Stimulated activated naive CD4-positive, alpha-beta T cell (primary cell): Measurements from ENCODE around the gene ZNF90.
"Not testable (repeated sequence)": the region's sequence is repeated elsewhere in the genome, so short reads cannot be mapped to it uniquely, and the experiment has no call there.

Experiments used
- DNase-seq, 6 experiments: peaks; one replicate each; lab custom pipeline; 2025; lab: John Stamatoyannopoulos, UW

ZNF90 gene

DNA sequence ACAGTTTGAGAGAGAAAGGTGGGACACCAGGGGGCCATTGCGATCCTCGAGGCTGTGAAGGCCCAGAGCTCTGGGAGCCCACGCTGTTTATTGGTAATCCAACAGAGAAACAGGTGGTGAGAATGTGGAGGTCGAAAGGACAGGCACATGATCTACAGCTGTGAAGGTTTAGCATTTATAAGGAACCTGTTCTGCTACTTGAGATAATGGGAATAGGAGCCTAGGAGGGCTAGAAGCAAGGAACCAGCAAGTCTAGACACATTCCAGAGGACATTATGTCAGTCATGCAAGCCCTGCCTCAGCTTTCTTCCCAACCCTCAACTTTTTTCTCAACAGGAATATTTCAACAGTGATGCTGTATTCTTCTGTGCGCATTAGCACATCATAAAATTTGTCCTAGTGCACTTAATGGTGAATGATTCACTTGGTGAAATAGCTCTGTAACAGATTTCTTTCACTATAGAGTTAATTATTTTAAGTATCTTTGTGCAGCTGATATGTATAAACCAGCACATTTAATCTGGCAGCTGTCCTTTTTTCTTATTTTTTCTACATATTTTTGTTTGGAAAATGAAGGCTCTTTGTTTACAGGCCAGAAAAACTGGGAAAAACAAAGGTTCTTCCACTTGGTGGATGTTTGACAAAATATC lies 25.4 kb downstream of the ZNF90 start:
- no peak for DNase-seq

DNA sequence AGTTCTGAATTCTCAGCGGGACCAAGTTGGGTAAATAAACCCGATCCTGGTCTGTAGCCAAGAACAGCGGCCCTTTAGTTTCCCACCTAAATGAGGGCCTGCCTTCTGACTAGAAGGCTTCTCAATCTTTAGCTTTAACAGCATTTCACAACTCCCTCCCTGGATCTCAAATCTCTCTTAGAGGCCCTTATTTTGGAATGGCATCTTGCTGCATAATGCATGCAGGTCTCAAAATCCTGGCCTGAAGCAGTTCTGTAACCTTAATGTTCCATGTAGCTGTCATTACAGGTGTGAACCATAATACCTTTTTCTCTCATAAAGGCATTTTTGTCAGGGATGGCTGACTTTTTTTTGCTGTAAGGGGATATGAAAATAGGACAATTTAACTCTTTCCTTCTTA lies 29.5 kb downstream of the ZNF90 start:
- no peak for DNase-seq

DNA sequence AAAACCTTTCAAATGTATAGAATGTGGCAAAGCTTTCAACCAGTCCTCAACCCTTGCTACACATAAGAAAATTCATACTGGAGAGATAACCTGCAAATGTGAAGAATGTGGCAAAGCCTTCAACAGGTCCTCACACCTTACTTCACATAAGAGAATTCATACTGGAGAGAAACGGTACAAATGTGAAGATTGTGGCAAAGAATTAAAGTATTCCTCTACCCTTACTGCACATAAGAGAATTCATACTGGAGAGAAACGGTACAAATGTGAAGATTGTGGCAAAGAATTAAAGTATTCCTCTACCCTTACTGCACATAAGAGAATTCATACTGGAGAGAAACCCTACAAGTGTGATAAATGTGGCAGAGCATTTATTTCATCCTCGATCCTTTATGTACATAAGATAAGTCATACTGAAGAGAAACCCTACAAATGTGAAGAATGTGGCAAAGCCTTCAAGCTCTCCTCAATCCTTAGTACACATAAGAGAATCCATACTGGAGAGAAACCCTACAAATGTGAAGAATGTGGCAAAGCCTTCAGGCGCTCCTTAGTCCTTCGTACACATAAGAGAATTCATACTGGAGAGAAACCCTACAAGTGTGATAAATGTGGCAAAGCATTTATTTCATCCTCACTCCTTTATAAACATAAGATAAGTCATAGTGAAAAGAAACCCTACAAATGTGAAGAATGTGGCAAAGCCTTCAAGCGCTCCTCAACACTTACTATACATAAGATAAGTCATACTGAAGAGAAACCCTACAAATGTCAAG lies 40.5 kb downstream of the ZNF90 start:
- not testable (repeated sequence) for DNase-seq

DNA sequence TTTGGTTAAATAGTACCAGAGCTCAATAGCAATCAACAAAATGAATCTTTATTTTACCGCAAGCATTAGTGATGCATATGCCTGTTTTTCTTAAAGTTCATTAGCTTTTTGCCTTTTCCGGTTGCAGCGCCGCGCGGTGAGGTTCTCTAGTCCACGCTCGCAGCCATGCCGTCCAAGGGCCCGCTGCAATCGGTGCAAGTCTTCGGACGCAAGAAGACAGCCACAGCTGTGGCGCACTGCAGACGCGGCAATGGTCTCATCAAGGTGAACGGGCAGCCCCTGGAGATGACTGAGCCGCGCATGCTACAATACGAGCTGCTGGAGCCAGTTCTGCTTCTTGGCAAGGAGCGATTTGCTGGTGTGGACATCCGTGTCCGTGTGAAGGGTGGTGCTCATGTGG lies 47.1 kb downstream of the ZNF90 start:
- no peak for DNase-seq

- DNase-seq: not testable (repeated sequence)
These were observed 55.1 kb downstream of the ZNF90 start for GRCh38 chr19:20132933-20133332.

- DNase-seq: not testable (repeated sequence)
These were observed 59.9 kb downstream of the ZNF90 start for GRCh38 chr19:20137714-20138113.

DNA sequence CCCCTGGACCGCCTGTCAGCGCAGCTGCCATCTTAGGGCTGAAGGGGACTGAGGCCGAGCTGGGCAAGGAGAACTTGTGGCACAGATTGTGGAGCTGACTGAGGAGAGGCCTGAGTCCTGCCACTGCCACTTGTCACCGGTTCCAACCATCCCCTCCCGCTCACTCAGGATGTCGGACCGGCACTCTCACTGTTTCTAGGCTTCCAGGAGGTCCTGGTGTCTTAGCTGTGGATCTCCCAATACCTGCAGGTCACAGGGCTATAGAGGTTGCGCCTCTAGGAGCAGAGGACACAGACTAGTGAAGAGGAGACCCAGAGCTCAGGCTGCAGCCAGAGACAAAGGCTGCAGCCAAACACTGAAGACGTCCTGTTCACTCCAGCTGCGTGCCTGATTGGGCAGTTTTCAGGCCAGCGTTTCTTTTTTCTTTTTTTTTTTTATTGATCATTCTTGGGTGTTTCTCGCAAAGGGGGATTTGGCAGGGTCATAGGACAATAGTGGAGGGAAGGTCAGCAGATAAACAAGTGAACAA lies 73.9 kb downstream of the ZNF90 start:
- no peak for DNase-seq

DNA sequence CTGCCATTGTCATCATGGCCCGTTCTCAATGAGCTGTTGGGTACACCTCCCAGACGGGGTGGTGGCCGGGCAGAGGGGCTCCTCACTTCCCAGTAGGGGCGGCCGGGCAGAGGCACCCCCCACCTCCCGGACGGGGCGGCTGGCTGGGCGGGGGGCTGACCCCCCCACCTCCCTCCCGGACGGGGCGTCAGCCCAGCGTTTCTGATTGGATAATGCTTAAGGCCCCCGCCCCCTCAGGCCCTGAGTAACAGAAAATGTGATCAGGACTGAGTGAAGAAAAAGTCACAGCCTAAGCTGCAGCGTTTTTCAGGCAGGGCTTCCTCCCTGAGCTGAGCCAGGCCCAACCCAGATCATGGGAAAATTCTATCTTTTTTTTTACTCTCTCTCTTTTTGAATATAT lies 74.7 kb downstream of the ZNF90 start:
- not testable (repeated sequence) for DNase-seq

DNA sequence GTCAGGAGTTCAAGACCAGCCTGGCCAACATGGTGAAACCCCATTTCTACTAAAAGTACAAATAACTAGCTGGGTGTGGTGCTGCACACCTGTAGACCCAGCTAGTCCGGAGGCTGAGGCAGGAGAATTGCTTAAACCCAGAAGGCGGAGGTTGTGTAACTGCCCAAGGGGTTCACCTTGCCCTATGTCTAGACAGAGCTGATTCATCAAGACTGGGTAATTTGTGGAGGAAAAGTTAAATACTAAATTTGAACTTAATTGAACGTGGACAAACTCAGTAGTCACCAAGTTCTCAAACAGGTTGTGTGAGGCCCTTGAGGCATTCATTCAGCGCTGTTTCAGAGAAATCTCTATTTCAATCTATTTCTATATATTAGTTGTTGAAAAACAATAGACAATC lies 75.5 kb downstream of the ZNF90 start:
- DNase-seq: no peak

GRCh38 chr19:20154636-20155035 lies 76.8 kb downstream of the ZNF90 start:
- DNase-seq: no peak

GRCh38 chr19:20162821-20163220 lies 85.0 kb downstream of the ZNF90 start:
- DNase-seq: peak in 3 of 6 experiments; percentile 1 to 43 (median 16)

DNA sequence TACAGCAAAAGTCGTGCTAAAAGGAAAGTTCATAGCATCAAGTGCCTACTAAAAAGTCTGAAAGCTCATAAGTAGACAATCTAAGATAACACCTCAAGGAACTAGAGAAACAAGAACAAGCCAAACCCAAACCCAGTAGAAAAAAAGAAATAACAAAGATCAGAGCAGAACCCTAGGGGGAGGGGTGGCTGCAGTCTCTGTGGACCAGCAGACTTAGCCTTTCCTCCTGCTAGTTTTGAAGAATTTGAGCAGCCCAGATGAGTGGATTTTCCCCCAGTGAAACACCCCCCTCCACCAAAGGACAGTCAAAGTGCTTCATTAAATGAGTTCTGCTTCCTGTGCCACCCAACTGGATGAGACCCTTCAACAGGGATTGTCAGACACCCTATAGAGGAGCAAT lies 86.7 kb downstream of the ZNF90 start:
- DNase-seq: no peak

DNA sequence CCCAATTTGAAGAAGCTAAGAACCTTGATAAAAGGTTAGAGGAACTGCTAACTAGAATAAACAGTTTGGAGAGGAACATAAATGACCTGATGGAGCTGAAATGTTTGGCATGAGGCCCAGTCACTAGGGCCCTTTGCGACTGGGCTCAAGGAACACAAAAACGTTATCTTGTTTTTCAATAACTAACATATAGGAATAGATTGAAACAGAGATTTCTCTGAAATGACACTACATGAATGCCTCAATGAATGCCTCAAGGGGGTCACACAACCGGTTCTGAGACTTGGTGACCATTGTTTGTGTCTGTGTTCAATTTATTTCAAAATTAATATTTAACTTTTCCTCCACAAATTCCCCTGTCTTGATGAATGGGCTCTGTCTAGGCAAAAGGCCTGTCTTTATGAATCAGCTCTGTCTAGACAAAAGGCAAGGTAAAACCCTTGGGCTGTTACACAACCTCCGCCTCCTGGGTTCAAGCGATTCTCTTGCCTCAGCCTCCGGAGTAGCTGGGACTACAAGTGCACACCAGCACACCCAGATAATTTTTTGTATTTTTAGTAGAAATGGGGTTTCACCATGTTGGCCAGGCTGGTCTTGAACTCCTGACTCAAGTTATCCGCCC lies 88.3 kb downstream of the ZNF90 start:
- no peak for DNase-seq

GRCh38 chr19:20167020-20167644 lies 89.3 kb downstream of the ZNF90 start, which contains the start of gene ZNF486:
TSS of gene ZNF486 (plus strand) at chr19:20167214. CDS start at chr19:20167331, 117 bp downstream.
- DNase-seq: peak; percentile 83 to 94 (median 88)

DNA sequence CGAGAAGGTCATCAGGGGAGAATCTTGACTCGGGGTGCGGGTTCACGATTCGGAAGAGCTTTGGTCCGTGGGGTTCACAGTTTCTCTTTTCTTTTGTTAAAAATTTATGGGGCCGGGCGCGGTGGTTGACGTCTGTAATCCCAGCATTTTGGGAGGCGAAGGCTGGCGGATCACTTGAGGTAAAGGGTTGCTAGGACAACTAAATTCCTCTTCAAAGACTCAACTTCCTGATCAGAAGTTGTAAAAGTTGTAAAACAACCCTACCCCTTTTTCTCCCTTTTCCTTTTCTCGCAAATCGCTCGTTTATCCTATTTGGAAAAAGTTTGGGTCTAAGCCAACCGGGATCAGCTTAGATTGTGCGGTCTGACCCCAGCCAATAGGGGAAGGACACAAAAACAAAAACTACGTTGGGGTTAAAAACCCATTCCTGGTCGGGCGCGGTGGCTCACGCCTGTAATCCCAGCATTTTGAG lies 89.9 kb downstream of the ZNF90 start:
- DNase-seq: peak in 2 of 6 experiments; percentile 21 to 30
